ENCODE results near the gene TMEM18. TPM values are rescaled to one million over a fixed set of nuclear protein-coding genes. Genes with fewer than 3 reads are reported as not detected.

Gene TMEM18
- polyA plus RNA-seq, 1 donor from 2014 or later, result 58.6 TPM

DNA sequence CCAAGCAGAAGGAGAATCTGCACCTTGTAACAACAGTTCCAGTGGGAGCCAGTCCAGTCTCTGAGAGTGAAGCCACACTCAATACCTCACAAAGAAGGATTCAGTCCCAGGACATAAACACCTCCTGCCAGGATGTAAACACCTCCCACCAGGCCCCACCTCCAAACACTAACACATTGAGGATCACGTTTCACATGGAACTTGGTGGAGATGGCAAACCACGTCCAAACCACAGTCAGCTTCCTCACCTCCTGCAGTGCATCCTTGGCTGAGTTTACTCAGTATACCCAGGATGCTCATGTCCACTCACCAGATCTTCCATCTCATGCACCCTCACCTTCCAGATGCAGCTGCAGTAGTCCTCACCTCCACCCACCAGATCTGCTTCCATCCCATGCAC lies 37.8 kb upstream of the TMEM18 start:
- H3K4me3 ChIP-seq (ENCODE audit: low read length), result no peak overlapping the region
- no peaks in the 10 kb centered on the region for H4K20me1 ChIP-seq (ENCODE audit: insufficient read depth)
- no peaks in the 10 kb centered on the region for H3F3A ChIP-seq (ENCODE audit: insufficient read depth, low read length, poor library complexity, severe bottlenecking)
- H3K9me2 ChIP-seq (ENCODE audit: insufficient read depth, low read length), result no peaks in the 10 kb centered on the region
- H3K27me3 ChIP-seq (ENCODE audit: insufficient read depth, low read depth, low read length), result no peaks in the 10 kb centered on the region
- H3K9ac ChIP-seq (ENCODE audit: low read length), result no peak overlapping the region
- no peak overlapping the region for H3K27ac ChIP-seq (ENCODE audit: low read length)
- no peaks in the 10 kb centered on the region for H3K9me3 ChIP-seq (ENCODE audit: low read length)
- no peaks in the 10 kb centered on the region for H3K36me3 ChIP-seq (ENCODE audit: insufficient read depth, low read length)
- H3K79me2 ChIP-seq (replicated peaks; ENCODE audit: insufficient read depth, low read length), result no peaks in the 10 kb centered on the region
- no peak for TF ChIP-seq MXI1 (conservative IDR thresholded peaks at IDR 0.05; ENCODE audit: poor library complexity, severe bottlenecking)
- TF ChIP-seq, protein P1, sequence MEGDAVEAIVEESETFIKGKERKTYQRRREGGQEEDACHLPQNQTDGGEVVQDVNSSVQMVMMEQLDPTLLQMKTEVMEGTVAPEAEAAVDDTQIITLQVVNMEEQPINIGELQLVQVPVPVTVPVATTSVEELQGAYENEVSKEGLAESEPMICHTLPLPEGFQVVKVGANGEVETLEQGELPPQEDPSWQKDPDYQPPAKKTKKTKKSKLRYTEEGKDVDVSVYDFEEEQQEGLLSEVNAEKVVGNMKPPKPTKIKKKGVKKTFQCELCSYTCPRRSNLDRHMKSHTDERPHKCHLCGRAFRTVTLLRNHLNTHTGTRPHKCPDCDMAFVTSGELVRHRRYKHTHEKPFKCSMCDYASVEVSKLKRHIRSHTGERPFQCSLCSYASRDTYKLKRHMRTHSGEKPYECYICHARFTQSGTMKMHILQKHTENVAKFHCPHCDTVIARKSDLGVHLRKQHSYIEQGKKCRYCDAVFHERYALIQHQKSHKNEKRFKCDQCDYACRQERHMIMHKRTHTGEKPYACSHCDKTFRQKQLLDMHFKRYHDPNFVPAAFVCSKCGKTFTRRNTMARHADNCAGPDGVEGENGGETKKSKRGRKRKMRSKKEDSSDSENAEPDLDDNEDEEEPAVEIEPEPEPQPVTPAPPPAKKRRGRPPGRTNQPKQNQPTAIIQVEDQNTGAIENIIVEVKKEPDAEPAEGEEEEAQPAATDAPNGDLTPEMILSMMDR (IDR thresholded peaks at IDR 0.05; ENCODE audit: poor library complexity, severe bottlenecking), result no peak
- H3K4me2 ChIP-seq (ENCODE audit: low read length), result no peak overlapping the region
- H2AFZ ChIP-seq (ENCODE audit: low read depth, low read length), result no peak overlapping the region

DNA sequence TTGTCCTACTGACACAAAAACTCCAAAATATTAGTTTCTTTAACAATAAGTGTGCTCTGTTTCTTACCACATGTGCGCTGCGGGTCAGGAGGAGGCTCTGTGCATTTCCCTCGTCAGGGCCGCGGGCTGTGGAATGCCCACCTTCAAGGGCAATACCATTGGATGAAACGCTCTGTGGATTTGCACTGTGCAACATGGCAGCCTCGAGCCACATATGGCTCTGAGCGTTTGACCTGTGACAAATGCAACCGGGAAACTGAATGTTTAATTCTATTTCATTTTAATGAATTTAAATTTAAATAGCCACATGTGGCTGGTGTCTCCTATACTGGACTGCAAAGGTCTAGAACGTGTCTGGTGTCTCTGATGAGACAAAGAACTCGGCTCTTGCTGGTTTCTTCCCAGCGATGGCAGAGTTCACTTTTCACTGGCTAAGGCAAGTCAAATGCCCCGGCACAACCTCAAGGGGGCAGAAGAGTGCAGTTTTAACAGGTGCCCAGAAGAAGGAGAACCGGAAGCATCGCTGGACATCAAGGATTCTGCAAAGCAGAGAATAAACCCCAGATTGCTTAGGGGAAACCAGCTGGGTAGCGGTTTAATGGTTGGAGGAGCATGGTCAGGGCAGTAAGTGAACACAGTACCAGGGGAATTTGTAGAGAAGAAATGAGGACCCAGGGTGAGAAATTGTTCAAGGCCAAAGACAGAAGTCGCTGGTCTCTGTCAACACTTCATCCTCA lies 37.0 kb upstream of the TMEM18 start:
- H3K79me2 ChIP-seq (replicated peaks; ENCODE audit: insufficient read depth, low read length), result no peaks in the 10 kb centered on the region
- no peaks in the 10 kb centered on the region for H3F3A ChIP-seq (ENCODE audit: insufficient read depth, low read length, poor library complexity, severe bottlenecking)
- no peaks in the 10 kb centered on the region for H3K9me3 ChIP-seq (ENCODE audit: low read length)
- no peaks in the 10 kb centered on the region for H3K27me3 ChIP-seq (ENCODE audit: insufficient read depth, low read depth, low read length)
- H3K36me3 ChIP-seq (ENCODE audit: insufficient read depth, low read length), result no peaks in the 10 kb centered on the region
- no peaks in the 10 kb centered on the region for H3K9me2 ChIP-seq (ENCODE audit: insufficient read depth, low read length)
- no peak overlapping the region for H2AFZ ChIP-seq (ENCODE audit: low read depth, low read length)
- no peaks in the 10 kb centered on the region for H4K20me1 ChIP-seq (ENCODE audit: insufficient read depth)
- TF ChIP-seq RAD21 (conservative IDR thresholded peaks at IDR 0.05) (peak; percentile 14), EZH2 (IDR thresholded peaks at IDR 0.05; ENCODE audit: borderline replicate concordance, insufficient read depth, low read length, poor library complexity, severe bottlenecking) (no peak), SMC3 (conservative IDR thresholded peaks at IDR 0.05; ENCODE audit: poor library complexity) (no peak)
- TF ChIP-seq, protein P1 (IDR thresholded peaks at IDR 0.05; ENCODE audit: poor library complexity, severe bottlenecking), result peak; percentile 28
- TF ChIP-seq, protein P2, sequence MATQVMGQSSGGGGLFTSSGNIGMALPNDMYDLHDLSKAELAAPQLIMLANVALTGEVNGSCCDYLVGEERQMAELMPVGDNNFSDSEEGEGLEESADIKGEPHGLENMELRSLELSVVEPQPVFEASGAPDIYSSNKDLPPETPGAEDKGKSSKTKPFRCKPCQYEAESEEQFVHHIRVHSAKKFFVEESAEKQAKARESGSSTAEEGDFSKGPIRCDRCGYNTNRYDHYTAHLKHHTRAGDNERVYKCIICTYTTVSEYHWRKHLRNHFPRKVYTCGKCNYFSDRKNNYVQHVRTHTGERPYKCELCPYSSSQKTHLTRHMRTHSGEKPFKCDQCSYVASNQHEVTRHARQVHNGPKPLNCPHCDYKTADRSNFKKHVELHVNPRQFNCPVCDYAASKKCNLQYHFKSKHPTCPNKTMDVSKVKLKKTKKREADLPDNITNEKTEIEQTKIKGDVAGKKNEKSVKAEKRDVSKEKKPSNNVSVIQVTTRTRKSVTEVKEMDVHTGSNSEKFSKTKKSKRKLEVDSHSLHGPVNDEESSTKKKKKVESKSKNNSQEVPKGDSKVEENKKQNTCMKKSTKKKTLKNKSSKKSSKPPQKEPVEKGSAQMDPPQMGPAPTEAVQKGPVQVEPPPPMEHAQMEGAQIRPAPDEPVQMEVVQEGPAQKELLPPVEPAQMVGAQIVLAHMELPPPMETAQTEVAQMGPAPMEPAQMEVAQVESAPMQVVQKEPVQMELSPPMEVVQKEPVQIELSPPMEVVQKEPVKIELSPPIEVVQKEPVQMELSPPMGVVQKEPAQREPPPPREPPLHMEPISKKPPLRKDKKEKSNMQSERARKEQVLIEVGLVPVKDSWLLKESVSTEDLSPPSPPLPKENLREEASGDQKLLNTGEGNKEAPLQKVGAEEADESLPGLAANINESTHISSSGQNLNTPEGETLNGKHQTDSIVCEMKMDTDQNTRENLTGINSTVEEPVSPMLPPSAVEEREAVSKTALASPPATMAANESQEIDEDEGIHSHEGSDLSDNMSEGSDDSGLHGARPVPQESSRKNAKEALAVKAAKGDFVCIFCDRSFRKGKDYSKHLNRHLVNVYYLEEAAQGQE (IDR thresholded peaks at IDR 0.05; ENCODE audit: borderline replicate concordance), result no peak
- no peak overlapping the region for H3K4me3 ChIP-seq (ENCODE audit: low read length)
- no peak overlapping the region for H3K4me2 ChIP-seq (ENCODE audit: low read length)
- H3K9ac ChIP-seq (ENCODE audit: low read length), result no peak overlapping the region
- H3K27ac ChIP-seq (ENCODE audit: low read length), result no peak overlapping the region

Measured in neural cell (in vitro differentiated cells).